Muscle layer of duodenum (tissue), 2 donors: ENCODE measurements around the gene TGM2.

Experiments
- H3K27ac ChIP-seq: one replicate; pipeline ENCODE4 v1.7.0; 2013; ENCODE audit warnings: mild to moderate bottlenecking, low read length
- H3K27me3 ChIP-seq: one replicate; pipeline ENCODE4 v1.7.0; 2013; ENCODE audit warnings: low read depth, mild to moderate bottlenecking, control low read depth, low read length
- H3K36me3 ChIP-seq, 2 donors: one replicate each; pipeline ENCODE4 v1.7.0; 2013; ENCODE audit warnings: low read length in 2 of 2, control low read depth in 1 of 2, mild to moderate bottlenecking in 1 of 2; ENCODE audit not compliant: insufficient read depth in 2 of 2, control insufficient read depth in 1 of 2
- H3K4me1 ChIP-seq, 2 donors: one replicate each; pipeline ENCODE4 v1.7.0; 2013; ENCODE audit warnings: low read length in 2 of 2, mild to moderate bottlenecking in 2 of 2, control low read depth in 1 of 2, moderate library complexity in 1 of 2; ENCODE audit not compliant: insufficient read depth in 2 of 2, control insufficient read depth in 1 of 2
- H3K4me3 ChIP-seq, 2 donors: one replicate each; pipeline ENCODE4 v1.7.0; 2013; ENCODE audit warnings: low read length in 2 of 2, low read depth in 1 of 2, mild to moderate bottlenecking in 1 of 2
- H3K9me3 ChIP-seq, 2 donors: one replicate each; pipeline ENCODE4 v1.7.0; 2013; ENCODE audit warnings: low read length in 2 of 2, control low read depth in 1 of 2, mild to moderate bottlenecking in 1 of 2; ENCODE audit not compliant: control insufficient read depth in 1 of 2
- donor health status: healthy.

Gene TGM2

DNA sequence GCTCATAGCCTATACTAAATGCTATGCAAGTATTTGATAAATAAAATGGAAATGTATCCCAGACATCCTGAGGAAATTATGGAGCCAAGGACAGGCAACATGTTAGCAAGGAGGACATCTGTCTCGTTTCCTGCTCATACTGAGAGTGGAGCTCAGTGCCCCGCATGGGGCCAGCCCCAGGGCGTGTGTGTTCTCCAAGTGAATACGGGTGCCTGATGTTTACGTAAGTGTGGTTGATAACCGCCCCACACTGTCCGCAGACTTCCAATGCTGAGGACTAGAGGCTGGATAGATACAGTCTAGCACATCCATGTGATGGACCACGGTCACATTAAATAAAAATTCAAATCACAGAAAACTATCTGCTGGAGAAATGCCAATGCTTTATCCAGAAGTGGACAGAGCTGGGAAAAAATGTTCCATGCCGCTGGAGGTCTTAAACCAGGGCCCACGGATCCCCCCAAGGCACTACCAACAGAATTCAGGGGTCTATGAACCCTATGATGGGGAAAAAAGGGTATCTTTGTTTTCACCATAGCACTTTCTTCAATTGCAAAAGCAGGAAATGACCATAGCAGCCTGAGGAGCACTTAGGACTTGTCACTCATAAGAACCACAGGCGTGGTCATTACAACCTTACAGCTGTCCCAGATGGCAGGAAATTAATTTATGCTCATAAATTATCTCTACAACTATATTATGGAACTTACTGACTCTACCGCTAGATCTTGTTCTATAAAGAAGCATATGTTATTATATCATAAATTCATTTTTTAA is 24.9 kb downstream of the TGM2 start:
- Histone ChIP-seq H3K27ac (no peak overlapping the region), H3K36me3 (peaks cover 0 to 21% of the 10 kb centered on the region in 2 donors), H3K27me3 (no peaks in the 10 kb centered on the region), H3K4me3 (no peak overlapping the region), H3K9me3 (no peaks in the 10 kb centered on the region), H3K4me1 (peaks cover 18 to 29% of the 10 kb centered on the region in 2 donors)

DNA sequence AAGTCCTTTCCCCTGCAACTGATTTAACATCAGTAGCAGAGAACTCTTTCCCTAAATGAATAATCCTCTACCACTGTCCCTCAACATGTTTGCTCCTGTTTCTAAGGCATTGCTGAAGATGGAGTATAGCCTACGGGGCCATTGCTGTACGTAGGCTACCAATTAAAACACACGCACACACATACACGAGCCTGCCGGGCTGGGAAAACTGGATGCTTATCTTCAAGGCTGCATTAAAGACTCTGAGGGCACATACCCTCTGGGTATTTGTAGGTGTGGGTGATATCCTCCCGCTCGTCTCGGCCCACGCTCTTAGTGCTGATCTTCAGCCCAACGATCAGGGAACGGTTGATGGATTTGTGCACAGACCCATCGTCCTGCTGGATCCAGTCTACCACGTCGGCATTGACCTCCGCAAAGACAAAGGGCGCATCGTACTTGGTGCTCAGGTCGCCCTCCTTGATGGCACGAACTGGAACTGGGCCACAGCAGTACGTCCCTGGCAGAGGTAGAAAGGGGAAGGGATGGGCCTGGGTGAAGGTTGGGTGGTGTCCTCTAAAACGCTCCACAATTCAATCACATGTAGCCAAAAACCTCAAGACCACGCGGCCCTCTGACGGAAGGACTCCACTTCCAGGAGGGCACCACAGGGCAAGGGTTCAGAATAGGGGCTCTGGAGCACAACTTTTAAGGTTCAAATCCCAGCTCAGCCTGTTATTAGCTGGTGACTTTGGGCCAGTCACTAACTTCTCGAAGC is 25.7 kb downstream of the TGM2 start:
- no peak overlapping the region for H3K4me3 ChIP-seq
- no peaks in the 10 kb centered on the region for H3K9me3 ChIP-seq
- peaks cover 0 to 21% of the 10 kb centered on the region in 2 donors for H3K36me3 ChIP-seq
- peaks cover 11 to 24% of the 10 kb centered on the region in 2 donors for H3K4me1 ChIP-seq
- H3K27ac ChIP-seq = no peak overlapping the region
- H3K27me3 ChIP-seq = no peaks in the 10 kb centered on the region

DNA sequence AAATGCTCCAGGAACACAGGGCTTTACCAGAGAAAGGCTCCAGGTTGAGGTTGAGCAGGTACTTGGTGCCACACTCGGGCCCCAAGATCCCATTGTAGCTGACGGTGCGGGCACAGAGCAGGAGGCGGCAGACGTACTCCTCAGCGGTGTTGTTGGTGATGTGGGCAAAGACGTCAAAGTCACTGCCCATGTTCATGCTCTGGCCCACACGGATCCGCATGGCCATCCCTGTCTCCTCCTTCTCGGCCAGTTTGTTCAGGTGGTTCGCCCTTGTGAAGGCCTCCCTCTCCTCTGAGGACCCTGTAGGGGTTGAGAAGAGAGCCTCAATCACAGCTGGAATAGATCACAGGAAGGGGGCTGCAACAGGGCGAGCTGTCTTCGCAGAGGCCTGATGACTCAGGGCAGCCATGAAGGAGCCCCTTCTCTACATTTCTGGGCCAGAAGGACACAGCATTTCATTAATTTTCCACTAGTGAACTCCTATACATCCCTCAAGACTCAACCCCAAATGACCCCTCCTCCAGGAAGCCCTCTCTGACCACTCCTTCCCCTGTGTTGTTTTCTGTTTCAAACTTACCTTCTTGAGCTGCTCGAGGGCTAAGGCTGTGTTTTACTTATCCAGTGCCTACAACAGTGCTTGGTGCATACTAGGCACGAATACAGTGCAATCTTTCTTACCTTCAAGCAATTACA is 26.8 kb downstream of the TGM2 start:
- Histone ChIP-seq H3K27ac (no peak overlapping the region), H3K9me3 (no peaks in the 10 kb centered on the region), H3K4me3 (no peak overlapping the region), H3K36me3 (peaks cover 0 to 21% of the 10 kb centered on the region in 2 donors), H3K4me1 (peaks cover 2 to 17% of the 10 kb centered on the region in 2 donors), H3K27me3 (no peaks in the 10 kb centered on the region)

DNA sequence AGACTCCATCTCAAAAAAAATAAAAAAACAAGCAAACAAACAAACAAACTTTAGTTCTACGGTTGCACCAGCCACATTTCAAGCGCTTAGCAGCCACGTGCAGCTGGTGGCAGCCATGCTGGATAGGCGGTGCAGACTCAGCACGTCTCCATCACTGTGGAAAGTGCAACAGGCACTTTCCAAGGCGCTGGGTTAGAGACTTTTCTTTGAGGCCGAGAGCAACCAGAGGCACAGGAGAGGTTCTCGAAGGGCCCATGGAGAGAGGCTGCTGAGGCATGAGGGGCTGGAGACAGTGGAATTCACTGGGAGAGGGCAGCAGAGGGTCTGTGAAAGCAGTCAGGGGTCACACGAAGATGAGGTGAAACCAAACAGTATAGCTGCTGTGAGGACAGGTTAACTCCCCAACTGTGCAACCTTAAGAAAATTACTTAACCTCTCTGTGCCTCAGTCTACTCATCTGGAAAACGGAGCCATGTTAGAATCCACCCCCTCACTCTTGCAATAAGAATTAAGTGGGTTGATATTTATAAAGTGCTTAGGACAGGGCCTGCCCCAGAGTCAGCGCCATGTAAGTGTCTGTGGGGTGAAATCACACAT is 27.5 kb downstream of the TGM2 start:
- Histone ChIP-seq H3K36me3 (peaks cover 0 to 24% of the 10 kb centered on the region in 2 donors), H3K4me1 (peaks cover 0 to 11% of the 10 kb centered on the region in 2 donors)

DNA sequence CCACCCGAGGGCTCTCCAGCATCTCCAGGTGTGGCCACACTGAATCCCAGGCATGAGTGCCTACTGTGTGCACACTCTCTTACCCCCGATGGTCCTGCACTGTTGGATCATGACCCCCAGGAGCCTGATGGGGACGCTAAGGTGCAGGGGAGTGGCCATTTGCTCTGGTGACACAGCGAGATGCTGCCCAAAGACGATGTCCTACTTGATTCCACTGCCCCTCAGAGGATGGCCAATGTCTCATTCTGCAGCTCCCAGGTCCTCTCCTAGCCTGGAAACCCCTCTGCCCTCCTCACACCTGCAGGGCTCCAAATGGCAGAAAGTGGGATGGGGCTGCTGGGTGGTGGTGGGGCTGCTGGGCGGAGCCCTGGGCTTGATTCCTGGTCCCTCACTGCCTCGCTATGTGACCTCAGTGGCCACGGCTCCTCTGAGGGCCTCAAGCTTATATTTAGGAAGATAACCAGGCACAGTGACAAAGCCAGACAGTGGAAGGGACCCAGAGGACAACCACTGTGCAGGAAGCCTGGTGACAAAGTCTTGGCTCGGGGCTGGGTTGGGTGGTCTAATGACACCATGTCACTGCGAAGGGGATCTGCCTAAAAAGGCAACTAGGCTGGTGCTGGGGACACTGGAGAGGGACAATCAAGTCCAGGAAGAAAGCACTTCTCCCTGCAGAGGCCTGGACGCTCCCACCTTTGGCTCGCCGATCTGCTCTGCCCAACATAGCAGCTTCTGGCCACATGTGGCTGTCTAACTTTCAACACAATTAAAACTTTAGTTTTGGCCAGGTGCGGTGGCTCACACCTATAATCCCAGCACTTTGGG is 28.4 kb downstream of the TGM2 start:
- Histone ChIP-seq H3K27ac (no peak overlapping the region), H3K4me1 (peaks cover 0 to 7% of the 10 kb centered on the region in 2 donors), H3K4me3 (no peak overlapping the region), H3K36me3 (peaks cover 0 to 30% of the 10 kb centered on the region in 2 donors), H3K9me3 (no peaks in the 10 kb centered on the region), H3K27me3 (no peaks in the 10 kb centered on the region)

More for the DNA sequence above, 27.5 kb downstream of the TGM2 start:
- no peak overlapping the region for H3K4me3 ChIP-seq
- no peaks in the 10 kb centered on the region for H3K27me3 ChIP-seq
- H3K9me3 ChIP-seq = no peaks in the 10 kb centered on the region
- H3K27ac ChIP-seq = no peak overlapping the region

DNA sequence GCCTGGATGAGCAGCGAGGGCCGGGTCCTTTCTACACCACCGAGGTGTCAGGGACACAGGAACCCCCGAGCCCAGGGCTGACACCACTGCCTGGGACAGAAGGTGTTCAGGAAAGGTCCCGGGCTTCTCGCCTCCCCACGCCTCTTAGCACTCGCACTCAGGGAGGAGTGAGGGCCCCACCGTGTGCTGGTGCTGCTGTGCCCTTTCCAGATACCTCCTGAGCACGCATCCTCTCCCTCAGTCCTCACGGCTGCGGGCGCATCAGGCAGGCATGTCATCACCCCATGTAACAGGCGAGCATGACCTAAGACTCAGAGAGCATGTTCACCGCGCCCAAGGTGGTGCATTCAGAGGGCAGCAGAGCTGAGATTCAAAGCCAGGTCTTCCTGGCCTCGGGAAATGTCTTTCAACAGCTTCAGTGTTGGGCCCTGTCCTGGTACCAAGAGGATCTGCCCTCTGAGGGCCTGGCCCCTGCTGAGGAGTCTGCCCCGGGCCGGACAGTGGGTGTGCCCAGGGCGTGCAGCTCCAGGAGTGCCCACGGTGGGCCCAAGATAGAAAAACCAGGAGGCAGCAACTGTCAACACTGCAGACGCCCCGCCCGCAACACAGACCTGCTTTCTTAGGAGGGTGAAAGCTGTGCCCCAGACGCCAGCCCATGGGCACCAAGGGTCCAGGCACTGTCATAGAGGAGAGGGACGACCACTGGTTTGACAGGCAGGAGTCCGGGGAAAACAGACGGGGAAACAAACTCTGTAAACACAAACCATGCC is 29.2 kb downstream of the TGM2 start:
- no peak overlapping the region for H3K27ac ChIP-seq
- peaks cover 0 to 30% of the 10 kb centered on the region in 2 donors for H3K36me3 ChIP-seq
- H3K9me3 ChIP-seq = no peaks in the 10 kb centered on the region
- H3K4me3 ChIP-seq = no peak overlapping the region
- no peaks in the 10 kb centered on the region for H3K27me3 ChIP-seq
- peaks cover 0 to 7% of the 10 kb centered on the region in 2 donors for H3K4me1 ChIP-seq

DNA sequence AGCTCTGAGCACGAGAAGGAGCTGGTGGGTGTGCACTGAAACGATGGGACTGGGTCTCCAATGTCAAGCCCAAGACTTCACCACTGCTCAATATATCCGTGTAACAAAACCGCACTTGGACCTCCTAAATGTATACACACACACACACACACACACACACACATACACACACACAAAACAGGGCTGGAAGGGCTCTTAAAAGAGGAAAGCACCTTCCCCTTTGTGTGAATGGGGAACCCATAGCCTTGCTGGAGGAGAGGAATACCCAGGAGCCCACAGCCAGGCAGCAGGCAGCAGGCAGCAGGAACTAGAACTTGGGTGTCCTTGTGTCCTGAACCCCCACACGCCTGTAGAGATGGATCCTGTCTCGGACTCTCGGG is 29.8 kb downstream of the TGM2 start:
- Histone ChIP-seq H3K27ac (no peak overlapping the region), H3K36me3 (peaks cover 0 to 30% of the 10 kb centered on the region in 2 donors)

DNA sequence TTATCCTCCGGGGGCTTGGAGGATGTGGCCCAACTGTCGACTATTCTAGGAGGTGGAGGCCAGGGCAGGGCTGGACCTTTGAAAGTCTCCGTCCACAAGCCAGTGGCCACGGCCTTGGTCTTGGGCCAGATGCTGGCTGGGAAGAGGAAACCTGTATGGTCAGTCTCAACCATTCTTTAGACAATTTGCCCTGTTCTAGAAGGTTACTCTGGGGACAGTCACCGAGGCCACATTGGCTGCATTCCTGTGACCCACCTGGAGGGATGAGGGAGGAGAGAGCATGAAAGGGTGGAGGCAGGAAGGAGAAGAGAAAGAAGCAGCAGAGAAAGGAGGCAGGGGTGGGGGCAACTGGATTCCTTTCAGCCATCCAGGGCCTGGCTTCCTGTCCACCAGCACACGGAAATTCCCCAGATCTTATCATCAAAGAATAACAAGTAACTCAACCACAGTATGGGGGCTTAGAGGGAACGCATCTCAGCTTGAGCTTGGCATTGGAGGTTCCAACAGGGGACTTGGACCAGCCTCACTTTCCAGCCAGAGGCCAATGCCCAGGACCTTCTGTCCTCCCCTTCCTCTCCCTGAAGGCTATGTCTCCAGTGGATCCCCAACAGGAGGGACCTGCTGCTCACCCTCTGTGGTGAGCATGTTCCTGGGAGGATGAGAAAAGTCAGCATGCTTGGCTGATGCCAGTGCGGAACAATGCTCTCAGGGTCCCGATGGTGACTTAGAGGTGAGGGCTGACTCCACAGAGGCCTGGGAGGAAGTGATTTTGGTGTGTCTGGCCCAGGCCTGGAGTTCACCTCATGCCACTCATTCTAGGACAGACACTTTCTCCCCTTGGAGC is 30.4 kb downstream of the TGM2 start:
- Histone ChIP-seq H3K4me1 (peaks cover 0 to 7% of the 10 kb centered on the region in 2 donors), H3K9me3 (no peaks in the 10 kb centered on the region), H3K27me3 (no peaks in the 10 kb centered on the region), H3K27ac (no peak overlapping the region), H3K36me3 (peaks cover 0 to 32% of the 10 kb centered on the region in 2 donors), H3K4me3 (no peak overlapping the region)

More for the DNA sequence above, 29.8 kb downstream of the TGM2 start:
- no peaks in the 10 kb centered on the region for H3K27me3 ChIP-seq
- H3K4me3 ChIP-seq = no peak overlapping the region
- peaks cover 0 to 7% of the 10 kb centered on the region in 2 donors for H3K4me1 ChIP-seq
- no peaks in the 10 kb centered on the region for H3K9me3 ChIP-seq

DNA sequence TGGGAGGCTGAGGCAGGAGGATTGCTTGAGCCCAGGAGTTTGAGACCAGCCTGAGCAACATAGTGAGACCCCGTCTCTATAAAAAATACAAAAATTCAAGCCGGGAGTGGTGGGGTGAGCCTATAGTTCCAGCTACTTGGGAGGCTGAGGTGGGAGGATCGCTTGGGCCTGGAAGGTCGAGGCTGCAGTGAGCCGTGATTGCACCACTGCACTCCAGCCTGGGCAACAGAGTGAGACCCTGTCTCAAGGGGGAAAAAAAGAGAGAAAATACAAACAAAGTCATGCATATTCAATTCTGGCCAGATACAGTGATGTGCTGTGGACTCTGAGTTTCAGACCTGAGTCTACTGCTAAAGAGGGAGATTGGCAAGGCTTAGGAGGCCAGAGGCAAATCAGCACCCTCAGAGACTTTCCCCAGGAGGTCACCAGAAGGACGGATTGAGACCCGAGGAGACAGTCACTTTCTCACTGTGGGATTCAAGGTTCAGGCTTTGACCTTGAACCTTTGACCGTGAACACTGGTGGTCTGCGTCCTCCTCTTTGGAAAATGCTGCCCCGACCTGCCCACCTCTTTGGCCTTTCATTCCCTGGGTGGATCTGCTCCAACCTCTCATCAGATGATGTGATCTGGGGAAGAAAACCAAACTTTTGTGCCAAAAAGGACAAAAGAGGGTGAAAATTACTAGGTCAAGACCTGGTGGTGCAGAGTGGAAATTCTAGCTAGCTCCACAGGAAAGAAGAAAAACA is 31.2 kb downstream of the TGM2 start:
- peaks cover 0 to 7% of the 10 kb centered on the region in 2 donors for H3K4me1 ChIP-seq
- H3K4me3 ChIP-seq = no peak overlapping the region
- no peak overlapping the region for H3K27ac ChIP-seq
- H3K9me3 ChIP-seq = no peaks in the 10 kb centered on the region
- no peaks in the 10 kb centered on the region for H3K27me3 ChIP-seq
- peaks cover 0 to 35% of the 10 kb centered on the region in 2 donors for H3K36me3 ChIP-seq
